NCI-H2196 treated with DMSO at 0.1 percent for 48 hours (cell line): ENCODE data around the gene PRRT4.

Source experiments
- DNase-seq: peaks from one replicate; lab custom pipeline; 2025; ENCODE audit not compliant: unreplicated experiment; lab: John Stamatoyannopoulos, UW

Gene PRRT4

DNA sequence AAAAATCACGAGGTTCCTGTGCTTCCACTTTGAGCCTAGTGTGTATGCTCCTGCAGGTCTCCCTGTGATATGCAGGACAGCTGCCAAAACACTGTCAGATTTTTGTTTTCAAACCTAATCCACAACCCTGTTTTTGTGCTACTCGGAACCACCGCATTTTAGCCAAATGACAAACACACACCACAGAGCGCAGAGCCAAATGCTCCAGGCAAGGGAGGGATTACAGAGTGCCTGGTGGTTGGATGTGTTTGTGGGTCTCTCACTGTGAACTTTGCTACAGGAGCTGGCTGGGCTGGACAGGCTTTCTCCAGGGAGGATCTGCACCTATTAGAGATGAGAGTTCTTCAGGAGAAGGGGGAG is 12.0 kb downstream of the PRRT4 start:
- no peak for DNase-seq

DNA sequence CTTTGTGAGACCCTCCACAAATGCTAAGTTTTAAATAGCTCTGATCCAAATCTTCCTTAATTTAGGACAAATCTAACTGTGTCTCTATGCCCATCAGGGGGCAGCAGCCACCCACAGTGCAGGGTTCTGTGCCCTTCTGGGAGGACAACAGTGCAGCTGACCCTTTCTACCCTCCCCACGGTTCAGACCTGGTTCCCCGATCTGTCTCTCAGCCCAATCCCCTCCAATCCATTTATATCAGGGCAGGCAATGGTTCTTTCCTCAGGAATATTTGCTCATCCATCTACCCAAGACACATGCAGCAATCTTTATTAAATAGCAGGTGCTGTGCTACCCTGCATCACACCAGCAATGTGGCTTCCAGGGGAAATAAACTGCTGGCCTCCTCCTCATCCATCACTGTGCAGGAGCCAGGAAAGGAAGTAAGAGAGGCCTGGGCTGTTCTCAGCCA is 13.8 kb downstream of the PRRT4 start:
- peak; percentile 22 for DNase-seq

DNA sequence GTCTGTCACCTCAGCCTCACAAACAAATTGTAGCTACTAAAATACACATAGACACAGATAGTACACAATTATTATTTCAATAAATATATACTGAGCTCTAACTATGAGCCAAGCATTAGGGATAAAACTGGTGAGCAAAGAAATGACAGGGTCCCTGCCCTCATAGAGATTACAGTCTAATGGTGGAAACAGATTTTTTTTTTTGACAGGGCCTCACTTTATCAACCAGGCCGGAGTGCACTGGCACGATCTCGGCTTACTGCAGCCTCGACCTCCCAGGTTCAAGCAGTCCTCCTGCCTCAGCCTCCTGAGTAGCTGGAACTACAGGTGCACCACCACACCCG is 17.1 kb downstream of the PRRT4 start:
- no peak for DNase-seq

DNA sequence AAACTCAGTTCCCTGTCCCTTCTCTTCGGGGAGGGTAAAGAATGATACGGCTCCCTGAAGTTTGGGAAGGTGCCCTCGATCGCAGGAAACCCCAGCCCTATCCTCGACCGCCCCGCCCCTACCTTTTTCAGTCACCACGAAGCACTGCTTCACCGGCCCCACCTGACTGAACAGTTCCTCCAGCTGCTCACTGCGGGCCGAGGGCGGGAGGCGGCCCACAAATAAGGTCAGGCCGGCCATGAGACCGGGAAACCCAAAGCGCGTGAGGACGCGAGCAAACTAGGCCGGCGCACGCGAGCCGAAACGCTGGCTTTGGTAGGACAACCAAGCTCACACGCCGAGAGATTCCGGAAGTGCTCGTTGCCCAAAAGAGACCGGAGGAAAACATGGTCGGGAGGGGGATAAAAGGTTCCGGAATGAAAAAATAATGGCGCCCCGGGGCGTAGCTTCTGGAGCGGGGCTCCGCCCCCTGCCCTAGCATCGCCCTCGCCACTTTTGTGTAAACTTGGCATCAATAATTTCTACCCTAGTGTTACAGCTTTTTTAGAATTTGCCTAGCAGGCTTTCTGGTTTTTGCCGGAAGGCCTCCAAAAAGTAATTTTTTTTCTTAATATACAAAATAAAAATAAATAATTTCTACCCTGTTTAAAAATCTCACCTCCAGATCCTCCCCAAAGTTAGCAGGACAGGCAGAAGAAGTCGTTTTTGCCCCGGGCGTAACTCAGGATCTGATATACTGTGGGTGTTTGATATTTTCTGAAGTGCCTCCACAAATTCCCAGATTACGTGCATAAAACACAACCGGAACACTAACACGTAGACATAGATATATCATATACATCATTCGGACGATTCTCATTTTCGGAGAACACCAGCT is 17.7 kb downstream of the PRRT4 start, which contains the start of gene RBM28:
TSS of gene RBM28 (minus strand) at position 355 of the 877 bp plus-strand sequence. CDS start at position 240, 115 bp downstream.
- peak; percentile 71 for DNase-seq

DNA sequence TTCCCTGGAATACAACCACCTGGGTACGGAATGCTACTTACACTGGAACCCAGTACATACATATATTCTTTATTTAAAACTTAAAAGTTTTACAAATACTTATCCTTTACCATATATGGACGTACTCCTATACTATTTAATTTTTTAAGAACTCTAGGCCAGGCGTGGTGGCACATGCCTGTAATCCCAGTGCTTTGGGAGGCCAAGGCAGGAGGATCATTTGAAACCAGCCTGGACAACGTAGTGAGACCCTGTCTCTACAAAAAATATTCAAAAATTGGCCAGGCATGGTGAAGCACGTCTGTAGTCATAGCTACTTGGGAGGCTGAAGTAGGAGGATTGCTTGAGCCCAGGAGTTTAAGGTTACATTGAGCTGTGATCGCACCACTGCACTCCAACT is 19.8 kb downstream of the PRRT4 start:
- DNase-seq: no peak

DNA sequence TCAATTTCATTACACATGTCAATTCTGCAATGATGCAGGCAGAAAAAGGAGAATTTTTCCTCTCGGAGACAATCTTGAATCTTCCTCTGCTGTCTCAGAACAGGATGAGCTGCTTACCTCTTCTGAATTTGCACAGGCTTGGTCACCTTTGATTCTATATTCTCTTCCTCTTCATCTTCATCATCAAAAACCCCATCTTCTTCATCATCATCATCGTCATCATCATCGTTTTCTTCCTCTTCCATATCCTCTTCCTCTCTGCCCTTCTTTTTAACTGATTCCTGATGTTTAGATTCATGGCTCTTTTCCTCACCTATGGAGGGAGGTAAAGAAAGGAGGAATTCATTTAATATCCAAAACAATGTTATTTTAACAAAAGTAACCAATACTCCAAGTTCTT is 25.8 kb downstream of the PRRT4 start:
- DNase-seq: no peak

DNA sequence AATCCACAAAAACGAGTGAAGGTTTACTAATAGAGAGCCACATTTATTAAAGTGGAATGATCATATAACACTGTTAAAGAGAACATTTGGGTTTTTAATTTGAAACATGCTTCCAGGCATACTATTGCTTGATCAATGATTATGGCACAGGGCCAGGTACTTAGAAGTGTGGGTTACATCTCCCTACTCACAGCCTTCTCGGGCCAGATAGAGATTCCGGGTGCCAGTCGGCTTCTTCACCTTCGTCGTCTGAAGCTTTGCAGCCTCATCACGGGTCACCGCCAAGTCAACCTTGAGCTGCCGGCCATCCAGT is 37.2 kb downstream of the PRRT4 start:
- DNase-seq: no peak

DNA sequence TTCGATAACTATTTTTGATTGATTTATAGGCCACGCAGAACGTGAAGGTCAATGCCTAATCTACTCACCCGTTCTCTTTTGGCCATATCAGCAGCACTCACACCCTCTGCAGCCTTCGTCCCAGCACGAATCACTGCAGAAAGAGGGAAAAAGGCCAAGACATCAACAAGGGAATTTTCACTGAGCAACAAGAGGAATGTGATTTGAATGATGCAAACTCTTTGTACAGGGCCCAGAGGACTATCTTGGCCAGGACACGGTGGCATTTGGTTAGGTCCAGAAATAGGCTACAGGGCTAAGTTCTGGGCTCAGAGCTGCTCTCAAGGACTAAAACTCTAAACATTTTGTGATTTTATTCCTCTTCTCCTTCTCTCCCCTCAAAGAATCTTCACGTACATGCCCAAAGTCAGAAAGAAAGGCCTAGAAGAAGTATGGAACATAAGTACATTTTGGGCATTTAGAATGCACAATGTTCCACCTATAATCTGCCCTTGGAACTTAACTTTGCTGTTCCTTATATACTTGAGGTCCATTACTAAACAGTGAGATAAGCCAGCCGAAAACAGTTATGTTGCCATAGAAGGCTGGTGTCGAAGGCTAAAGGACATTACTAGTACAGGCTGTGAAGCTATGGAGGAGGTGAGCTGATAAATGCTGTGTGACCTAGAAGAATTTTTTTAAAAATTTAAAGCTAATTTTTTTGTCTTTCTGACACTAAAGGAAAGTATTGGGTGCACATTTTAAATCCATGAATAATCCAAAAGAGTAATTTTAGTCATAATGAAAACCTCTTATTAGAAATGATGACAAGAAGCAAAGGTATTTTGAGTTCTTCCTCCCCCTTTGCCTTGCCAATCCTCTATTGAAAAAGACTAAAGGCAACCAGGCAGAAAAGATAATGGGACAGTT is 37.8 kb downstream of the PRRT4 start:
- DNase-seq: no peak

DNA sequence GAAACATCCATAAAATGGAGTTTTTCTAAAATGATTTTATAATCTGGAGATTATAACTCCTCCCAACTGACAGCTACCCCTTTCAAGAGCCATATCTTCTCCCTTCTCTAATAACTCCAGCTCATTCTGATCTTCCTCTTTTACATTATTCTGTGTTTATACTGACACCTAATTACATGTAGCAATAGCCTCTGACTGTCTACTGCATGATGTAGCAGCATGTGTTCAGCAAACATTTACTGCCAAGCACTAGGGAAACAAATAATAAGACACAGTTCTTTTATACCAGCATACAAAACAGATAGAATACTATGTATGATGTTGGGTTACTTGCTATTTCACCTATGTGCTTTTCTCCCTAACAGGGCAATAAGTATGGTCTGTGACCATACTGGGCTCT is 38.5 kb downstream of the PRRT4 start:
- no peak for DNase-seq

DNA sequence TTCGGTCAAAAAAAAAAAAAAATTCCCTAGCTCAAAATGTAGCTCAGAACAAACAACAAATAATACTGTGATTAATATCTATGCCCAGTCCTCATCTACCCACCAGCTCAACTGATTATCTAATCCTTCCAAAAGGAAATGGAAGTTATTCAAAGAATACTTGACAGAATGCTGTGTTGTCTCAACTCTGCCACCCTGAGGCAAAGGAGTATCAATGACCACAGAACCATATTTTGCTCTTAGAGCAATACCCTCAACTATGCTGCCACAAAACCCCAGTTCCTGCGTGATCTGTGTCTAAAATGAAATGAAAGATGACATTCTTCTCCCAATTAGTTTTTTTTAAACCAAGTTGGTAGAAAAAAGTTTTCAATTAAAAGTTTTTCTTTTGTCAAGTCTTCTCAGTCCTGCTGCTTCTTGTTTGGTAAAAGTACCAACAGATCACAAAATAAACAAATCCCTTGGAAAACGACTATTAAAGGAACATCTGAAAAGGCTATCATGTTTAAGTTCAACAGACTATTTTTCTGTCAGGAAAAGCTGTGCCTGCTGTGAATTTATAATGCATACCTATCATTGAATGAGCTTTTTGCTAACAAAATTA is 39.3 kb downstream of the PRRT4 start:
- DNase-seq: peak; percentile 6

DNA sequence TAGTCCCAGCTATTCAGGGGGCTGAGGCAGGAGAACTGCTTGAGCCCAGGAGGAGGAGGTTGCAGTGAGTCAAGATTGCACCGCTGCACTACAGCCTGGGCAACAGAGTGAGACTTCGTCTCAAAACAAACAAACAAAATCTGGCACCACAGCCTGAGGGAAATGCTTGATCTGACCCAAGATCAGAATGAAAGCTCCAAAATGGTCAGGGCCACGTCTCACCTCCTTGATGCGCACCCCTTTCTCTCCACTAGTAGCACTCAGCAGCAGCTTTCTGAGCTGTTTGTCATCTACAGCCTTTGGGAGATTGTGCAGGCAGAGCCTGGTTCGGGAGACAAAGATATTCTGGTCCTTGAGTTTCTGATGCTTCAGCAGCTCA is 40.5 kb downstream of the PRRT4 start:
- DNase-seq: no peak

DNA sequence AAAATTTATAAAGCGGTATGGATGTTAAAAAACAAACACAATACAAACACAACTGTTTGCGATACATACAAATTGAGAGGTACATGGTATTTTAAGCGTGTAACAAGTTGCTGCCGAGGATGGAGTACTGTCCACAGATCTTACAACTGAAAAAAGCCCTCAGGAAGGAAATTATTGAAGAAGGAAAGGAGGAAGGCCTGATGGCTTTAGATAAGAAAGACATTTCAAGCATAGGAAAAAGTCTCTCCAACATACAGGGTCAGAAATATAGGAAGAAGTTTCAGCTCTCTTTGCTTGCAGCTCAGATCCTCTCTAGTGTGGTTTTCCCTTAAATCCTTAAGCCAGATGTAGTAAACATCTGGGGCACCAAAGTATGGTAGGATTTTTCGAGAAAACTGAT is 42.8 kb downstream of the PRRT4 start:
- DNase-seq: no peak

DNA sequence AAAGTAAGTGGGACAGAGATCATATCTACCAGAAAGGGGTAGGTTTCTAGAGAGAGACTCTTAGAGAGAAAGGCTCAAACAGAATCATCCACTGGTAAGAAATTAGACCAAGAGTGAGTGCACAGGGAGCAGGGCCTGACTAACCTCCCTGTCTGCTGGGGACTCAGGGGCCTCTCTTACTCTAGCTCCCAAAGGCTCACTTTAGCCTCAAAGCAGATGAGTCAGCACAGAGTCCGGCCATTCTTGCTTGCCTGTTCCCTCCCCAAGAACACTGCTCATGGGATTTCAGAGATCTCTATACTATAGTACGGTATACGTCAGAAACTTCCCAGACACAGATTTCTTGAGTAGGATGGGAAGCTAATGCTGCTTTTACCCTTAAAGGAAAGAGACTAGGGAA is 50.5 kb downstream of the PRRT4 start:
- no peak for DNase-seq

DNA sequence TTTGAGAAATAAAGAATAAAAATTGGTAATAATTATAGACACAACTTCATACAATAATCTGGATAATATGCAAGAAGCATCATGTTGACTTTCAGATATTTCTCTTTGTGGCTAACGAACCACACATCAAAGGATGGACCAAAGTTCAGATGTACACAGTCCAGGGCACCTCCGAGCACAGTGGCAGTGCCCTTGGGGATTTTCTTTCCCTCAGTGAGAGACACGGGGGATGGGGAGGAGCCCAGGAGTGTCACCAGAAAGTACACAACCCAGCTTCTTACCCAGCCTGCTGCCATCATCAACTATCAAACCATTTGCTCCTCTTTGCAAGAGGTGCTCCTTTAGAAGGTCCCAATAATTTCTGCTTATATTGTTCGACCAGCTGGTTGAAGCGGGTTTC is 51.0 kb downstream of the PRRT4 start:
- DNase-seq: no peak

DNA sequence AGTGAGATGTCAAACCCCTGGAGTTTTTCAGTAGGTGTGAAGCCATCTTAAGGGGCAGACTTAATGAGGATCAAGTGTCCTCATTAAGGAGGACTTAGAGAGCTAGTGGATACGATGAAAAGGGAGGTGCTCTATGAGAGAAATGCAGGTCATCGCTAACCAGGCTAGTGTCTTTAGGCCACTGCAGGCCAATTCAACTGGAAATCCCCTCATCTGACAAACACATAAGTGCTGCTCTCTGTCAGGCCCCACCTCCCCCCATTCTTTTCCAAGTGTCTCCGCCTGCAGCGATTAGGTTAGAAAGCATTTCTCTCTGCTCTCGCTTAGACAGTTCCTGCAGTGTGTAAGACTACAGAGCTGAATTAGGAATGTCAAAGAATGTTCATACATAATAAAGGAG is 51.5 kb downstream of the PRRT4 start:
- DNase-seq: no peak

DNA sequence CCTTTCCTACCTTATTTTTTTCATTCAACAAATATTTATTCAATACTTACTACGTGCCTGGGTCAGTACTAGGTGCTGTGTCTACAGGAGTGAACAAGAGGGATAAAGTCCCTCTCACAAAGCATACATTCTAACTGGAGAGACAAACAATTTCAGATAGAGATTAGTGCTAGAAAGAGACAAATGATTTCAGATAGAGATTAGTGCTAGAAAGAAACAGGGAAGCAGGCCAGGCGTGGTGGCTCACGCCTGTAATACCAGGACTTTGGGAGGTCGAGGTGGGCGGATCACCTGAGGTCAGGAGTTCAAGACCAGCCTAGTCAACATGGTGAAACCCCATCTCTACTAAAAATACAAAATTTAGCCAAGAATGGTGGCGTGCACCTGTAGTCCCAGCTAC is 52.4 kb downstream of the PRRT4 start:
- DNase-seq: no peak

DNA sequence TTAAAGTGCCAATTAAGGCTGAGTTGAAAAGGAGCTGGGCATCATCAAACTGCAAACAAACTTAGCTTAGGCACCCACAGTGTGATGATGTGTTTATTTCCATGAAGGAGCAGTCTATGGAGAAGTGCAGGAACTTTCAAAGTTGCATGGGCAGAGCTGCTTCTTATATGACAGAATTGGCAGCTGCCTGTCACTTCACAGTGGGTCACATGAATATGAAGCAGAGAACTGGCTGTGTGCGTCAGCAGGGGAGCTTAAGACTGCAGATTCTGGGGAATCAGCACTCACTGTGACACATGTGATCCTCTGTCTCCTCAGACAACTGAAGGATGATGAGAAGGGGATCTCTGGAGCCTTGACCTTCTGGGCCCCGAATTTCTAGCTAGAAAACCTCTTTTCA is 54.4 kb downstream of the PRRT4 start:
- no peak for DNase-seq

DNA sequence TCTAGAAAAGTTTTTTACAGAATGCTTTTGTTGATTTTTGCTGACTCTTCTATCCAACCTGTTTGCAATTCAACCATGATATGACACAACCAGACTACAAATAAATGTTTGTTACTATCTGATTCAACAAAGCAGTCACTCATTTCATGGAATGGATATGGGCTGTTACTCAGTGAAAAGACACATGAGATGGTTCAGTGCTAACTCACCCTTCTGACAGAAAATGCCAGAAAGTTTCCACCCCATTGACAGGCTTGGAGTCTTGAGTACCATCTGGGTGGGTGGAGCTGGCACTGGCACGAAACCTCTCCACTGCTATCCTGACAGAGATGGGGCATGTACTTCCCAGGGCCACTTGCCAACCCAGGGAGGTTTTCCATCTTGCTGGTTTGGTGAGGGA is 57.3 kb downstream of the PRRT4 start:
- no peak for DNase-seq

DNA sequence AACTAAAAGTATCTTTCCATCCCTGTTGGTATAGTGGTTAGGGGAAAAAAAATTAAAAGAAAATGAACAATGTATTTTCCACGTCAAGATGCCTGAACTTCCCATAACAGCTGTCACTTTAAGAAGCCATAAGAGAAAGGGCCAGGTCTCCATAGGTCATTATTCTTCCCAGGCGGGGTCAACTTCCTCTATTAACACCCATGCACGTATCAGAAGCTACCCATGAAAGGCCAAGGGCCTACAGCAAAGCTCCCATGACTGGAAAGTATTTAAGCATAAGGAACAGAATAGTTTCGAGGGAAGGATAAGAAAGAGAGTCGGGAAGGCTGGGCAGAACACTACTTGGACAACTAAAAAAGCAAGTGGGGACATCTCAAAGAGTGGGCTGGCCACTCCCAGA is 57.8 kb downstream of the PRRT4 start:
- DNase-seq: no peak

DNA sequence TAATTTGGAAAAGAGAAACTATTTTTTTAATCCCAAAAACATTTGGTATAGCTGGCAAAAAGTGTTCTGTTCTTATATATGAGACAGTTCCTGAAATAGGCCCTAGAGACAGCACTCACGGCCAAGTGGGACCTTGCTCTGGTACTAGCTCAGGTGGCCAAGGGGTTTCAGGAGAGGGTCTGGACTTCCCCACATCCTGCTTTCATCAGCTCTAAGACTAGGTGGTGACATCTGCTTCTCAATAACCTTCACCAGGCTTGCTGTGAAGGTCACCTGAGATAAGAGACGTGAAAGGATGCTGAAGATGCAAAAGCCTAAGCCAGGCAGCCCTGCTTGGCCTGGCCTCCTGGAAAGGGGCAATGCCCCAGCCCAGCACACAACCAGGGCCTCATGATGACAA is 58.4 kb downstream of the PRRT4 start:
- DNase-seq: no peak

DNA sequence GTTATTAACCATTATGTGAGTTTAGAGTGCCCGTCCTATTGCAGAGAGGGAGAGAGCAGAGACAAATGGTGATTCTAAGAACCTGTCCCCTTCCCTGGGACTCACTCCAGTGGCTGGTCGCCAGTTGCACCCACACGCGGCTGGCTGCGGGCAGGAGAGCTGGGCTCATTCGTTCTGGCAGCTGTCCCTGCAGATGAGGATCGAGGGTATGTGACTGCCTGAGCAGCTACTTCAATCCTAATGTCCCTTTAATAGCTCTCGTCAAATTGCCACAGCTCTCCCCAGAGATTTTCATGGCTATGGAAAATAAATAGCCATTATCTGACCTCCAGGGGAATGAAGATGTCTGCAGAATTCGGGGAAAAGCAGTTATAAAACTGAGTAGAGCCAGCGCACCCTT is 59.4 kb downstream of the PRRT4 start:
- no peak for DNase-seq
